ENCODE measurements around the gene PBRM1.

- no peak for TF ChIP-seq ZNF274 (IDR thresholded peaks at IDR 0.05; ENCODE audit: low read depth, low read length)
- TF ChIP-seq EZH2 (IDR thresholded peaks at IDR 0.05): no peak
- no peak for TF ChIP-seq POLR2A (IDR thresholded peaks at IDR 0.05; ENCODE audit: borderline replicate concordance, extremely low read depth, insufficient read depth, insufficient read length)
Observed at GRCh38 chr3:52660046-52660445, 25.7 kb downstream of the PBRM1 start.

Data from HCT116 (cell line).